Transverse colon (tissue), 4 donors: Measurements from ENCODE around the gene SHLD1. TPM values are rescaled to one million over a fixed set of nuclear protein-coding genes. Genes with fewer than 3 reads are reported as not detected.
A peak's percentile ranks its signal among the peaks of the same experiment; 100 is the strongest.
"Not testable (repeated sequence)": the region's sequence is repeated elsewhere in the genome, so short reads cannot be mapped to it uniquely, and the experiment has no call there.

Experiments used
- DNase-seq: peaks from one replicate; pipeline ENCODE4 v3.0.0-alpha.2; 2019
- H3K27ac ChIP-seq, 4 donors: fragments of 200-600 bp; sonication (generic); 2 replicates each; pipeline ENCODE4 v1.5.1; 2016 to 2018; ENCODE audit warnings: inconsistent platforms in 4 of 4
- H3K27me3 ChIP-seq: fragments of 200-600 bp; sonication (generic); 2 replicates; pipeline ENCODE4 v1.5.1; 2017; ENCODE audit warnings: inconsistent platforms
- H3K36me3 ChIP-seq, 4 donors: fragments of 200-600 bp; sonication (generic); 2 replicates each; pipeline ENCODE4 v1.5.1; 2017 to 2019; ENCODE audit warnings: inconsistent platforms in 4 of 4
- H3K4me1 ChIP-seq, 4 donors: fragments of 200-600 bp; sonication (generic); 2 replicates each; pipeline ENCODE4 v1.5.1; 2017 to 2020; ENCODE audit warnings: inconsistent platforms in 4 of 4
- H3K4me3 ChIP-seq, 4 donors: fragments of 200-600 bp; sonication (generic); 1 replicate in 1 of 4; 2 replicates in 3 of 4; pipeline versions ENCODE4 v1.5.1 to v1.6.1; 2017 to 2019; ENCODE audit warnings: inconsistent platforms in 4 of 4
- H3K9me3 ChIP-seq, 2 donors: fragments of 200-600 bp; sonication (generic); 2 replicates each; pipeline ENCODE4 v1.5.1; 2017 to 2019; ENCODE audit warnings: inconsistent platforms in 2 of 2
- CTCF ChIP-seq, 5 experiments: fragments of 200-600 bp in 3 of 5; fragments of 450-650 bp in 2 of 5; sonication (generic) in 3 of 5; IDR thresholded peaks; 1 replicate in 2 of 5; 2 replicates in 3 of 5; pipeline ENCODE4 v1.5.1; 2016 to 2017; ENCODE audit warnings: antibody characterized with exemption in 5 of 5, inconsistent platforms in 3 of 5, mild to moderate bottlenecking in 2 of 5, moderate library complexity in 1 of 5
- EP300 ChIP-seq: sonication (generic); formaldehyde crosslinking; IDR thresholded peaks from one replicate; pipeline ENCODE4 v1.6.1; 2017; ENCODE audit warnings: antibody characterized with exemption, low read depth
- POLR2A ChIP-seq: fragments of 450-650 bp; IDR thresholded peaks from one replicate; pipeline ENCODE4 v1.6.1; 2016; ENCODE audit warnings: antibody characterized with exemption, mild to moderate bottlenecking, moderate library complexity
- POLR2AphosphoS5 ChIP-seq, 3 donors: sonication (generic); formaldehyde crosslinking; IDR thresholded peaks; one replicate each; pipeline ENCODE4 v1.6.1; 2016; ENCODE audit warnings: antibody characterized with exemption in 3 of 3
- WGBS, 2 donors: methylation state at CpG; one replicate each; pipeline ENCODE4 v1.1.5; 2018; ENCODE audit warnings: low coverage in 1 of 2; 5-methylcytosine and 5-hydroxymethylcytosine counted together
- in situ Hi-C, 4 donors: fragments of 200-750 bp; cut with MboI; loops; one replicate each; pipeline versions ENCODE4 v1.15.0 to v1.15.1; 2017; ENCODE audit warnings: low sequenced_read_pairs in 3 of 4, low pct_ligation_motif_present in 1 of 4, low pct_unique_long_range_greater_than_20kb in 1 of 4
- intact Hi-C: fragments of 100-400 bp; cut with DNase I; formaldehyde crosslinking; loops from one replicate; pipeline ENCODE4 v1.15.1; 2023; ENCODE audit warnings: low total_unique reads
- total RNA-seq, 4 donors: library from RNA; depleted of rRNA; stranded (reverse); fragments of >200 nt; gene quantifications; one replicate each; pipeline ENCODE4 v1.1.0, GENCODE V29; 2016

Gene SHLD1
- total RNA-seq: 10 to 100 TPM in 1 of 4 donors, 1 to 10 TPM in 2, not detected in 1; 3.0 to 43.8 (median 6.8) TPM

DNA sequence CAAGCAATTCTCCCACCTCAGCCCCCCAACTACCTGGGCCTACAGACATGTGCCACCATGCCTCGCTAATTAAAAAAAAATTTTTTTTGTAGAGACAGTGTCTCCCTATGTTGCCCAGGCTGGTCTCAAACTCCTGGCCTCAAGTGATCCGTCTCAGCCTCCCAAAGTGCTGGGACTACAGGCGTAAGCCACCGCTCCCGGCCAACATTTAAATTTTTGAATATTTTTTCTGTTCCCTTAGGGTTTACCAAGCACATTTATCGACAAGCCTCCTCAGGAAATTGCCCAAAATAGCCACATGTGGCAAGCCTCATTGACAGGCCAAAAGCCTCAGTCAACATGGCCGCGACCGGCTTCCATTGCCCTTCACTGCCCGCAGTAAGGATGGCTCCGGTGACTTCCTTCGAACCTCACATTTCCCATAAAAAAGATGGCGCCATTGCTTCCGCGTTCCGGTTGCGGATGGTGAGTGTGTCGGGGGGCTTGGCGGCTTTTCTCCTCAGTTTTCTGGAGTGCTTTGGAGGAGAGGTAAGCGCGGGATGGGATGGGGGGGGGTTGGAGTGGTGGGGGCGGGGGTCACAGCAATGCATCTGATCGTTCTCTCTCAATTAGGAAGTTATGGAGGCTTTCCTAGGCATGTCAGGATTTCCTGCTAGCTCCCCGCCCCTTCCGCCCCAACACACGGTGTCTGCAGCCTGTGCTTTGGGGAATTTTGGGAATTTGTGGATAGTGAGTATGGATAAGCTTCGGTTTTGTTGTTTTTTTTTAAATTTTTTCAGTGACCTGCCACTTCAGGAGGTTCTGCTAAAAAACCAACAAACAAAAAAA is at the start of gene SHLD1:
TSS of gene SHLD1 (plus strand) at position 450 of the 828 bp plus-strand sequence. CDS start 22,465 bp downstream, outside the sequence.
- H3K4me3 ChIP-seq: peak within 1 kb of the TSS; percentile 31 to 79 (median 52)
- intact Hi-C loops (no loop called here), in situ Hi-C loops (no loop called here)
- peak within 1 kb of the TSS; percentile 84 to 90 (median 89) for H3K27ac ChIP-seq
- WGBS, 2 donors: 0 to 16% methylated on average over 6 to 27 of the region's 27 CpGs
- no peaks in the 10 kb centered on the region for H3K27me3 ChIP-seq
- peak; percentile 85 for DNase-seq
- no peaks in the 10 kb centered on the region for H3K36me3 ChIP-seq
- H3K9me3 ChIP-seq: no peaks in the 10 kb centered on the region
- H3K4me1 ChIP-seq: peaks cover 0 to 26% (median 5%) of the 10 kb centered on the region in 4 donors
- TF ChIP-seq POLR2A (no peak), POLR2AphosphoS5 (IDR thresholded peaks at IDR 0.05) (peak; percentile 32 to 66 (median 48))

GRCh38 chr20:5702339-5702738 is 47.9 kb upstream of the SHLD1 start:
- H3K36me3 ChIP-seq, in situ Hi-C loops, H3K27ac ChIP-seq, H3K27me3 ChIP-seq, intact Hi-C loops, DNase-seq, H3K4me1 ChIP-seq, H3K4me3 ChIP-seq, H3K9me3 ChIP-seq: not testable (repeated sequence)
- WGBS, 2 donors: 50 to 67% methylated on average over 2 to 4 of the region's 5 CpGs

GRCh38 chr20:5703681-5704101 is 46.5 kb upstream of the SHLD1 start:
- peak overlapping the region in 1 of 4 donors; percentile 50 for H3K27ac ChIP-seq
- peaks cover 0 to 7% (median 3%) of the 10 kb centered on the region in 4 donors for H3K4me1 ChIP-seq
- no peak overlapping the region for H3K4me3 ChIP-seq
- H3K36me3 ChIP-seq: no peaks in the 10 kb centered on the region
- DNase-seq: no peak
- no peak for TF ChIP-seq POLR2A
- TF ChIP-seq POLR2AphosphoS5 (IDR thresholded peaks at IDR 0.05): no peak
- no peak for TF ChIP-seq CTCF (IDR thresholded peaks at IDR 0.05)
- 32 to 34% methylated on average over 5 of the region's 5 CpGs for WGBS, 2 donors
- intact Hi-C loops: no loop called here
- in situ Hi-C loops: no loop called here
- H3K27me3 ChIP-seq: no peaks in the 10 kb centered on the region
- no peaks in the 10 kb centered on the region for H3K9me3 ChIP-seq

- Histone ChIP-seq H3K4me1 (peaks cover 0 to 7% (median 3%) of the 10 kb centered on the region in 4 donors), H3K4me3 (no peak overlapping the region), H3K27ac (no peak overlapping the region), H3K27me3 (no peaks in the 10 kb centered on the region), H3K9me3 (no peaks in the 10 kb centered on the region), H3K36me3 (no peaks in the 10 kb centered on the region)
- in situ Hi-C loops: no loop called here
- intact Hi-C loops: no loop called here
- 85 to 92% methylated on average over 2 to 6 of the region's 6 CpGs for WGBS, 2 donors
- TF ChIP-seq POLR2A (no peak), CTCF (IDR thresholded peaks at IDR 0.05) (no peak), POLR2AphosphoS5 (IDR thresholded peaks at IDR 0.05) (no peak), EP300 (no peak)
- no peak for DNase-seq
These were observed 44.4 kb upstream of the SHLD1 start for GRCh38 chr20:5705827-5706226.

DNA sequence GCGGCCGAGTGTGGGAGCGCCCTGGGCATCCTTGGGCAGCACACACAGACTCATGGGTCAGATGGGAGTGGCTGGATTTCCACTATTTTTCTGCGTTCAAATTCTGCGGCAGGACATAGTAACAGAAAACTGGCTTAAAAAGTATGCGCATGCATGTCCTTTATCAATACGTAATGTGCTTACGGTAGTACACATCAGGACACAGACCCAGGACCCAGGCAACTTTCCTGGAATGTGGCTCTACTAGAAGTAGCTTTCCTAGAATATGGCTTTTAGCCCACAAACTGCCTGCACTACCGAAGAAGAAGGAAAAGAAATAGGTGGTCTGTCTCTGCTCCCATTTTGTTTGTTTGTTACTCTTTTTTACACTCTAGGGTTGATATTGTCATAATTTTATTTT is 43.4 kb upstream of the SHLD1 start:
- no peaks in the 10 kb centered on the region for H3K9me3 ChIP-seq
- no peak overlapping the region for H3K27ac ChIP-seq
- no peak for TF ChIP-seq EP300
- no peak for TF ChIP-seq POLR2AphosphoS5 (IDR thresholded peaks at IDR 0.05)
- no peak for TF ChIP-seq POLR2A
- H3K36me3 ChIP-seq: no peaks in the 10 kb centered on the region
- intact Hi-C loops: no loop called here
- no peaks in the 10 kb centered on the region for H3K27me3 ChIP-seq
- no peak overlapping the region for H3K4me3 ChIP-seq
- no peak for DNase-seq
- in situ Hi-C loops: no loop called here
- peaks cover 0 to 7% (median 3%) of the 10 kb centered on the region in 4 donors for H3K4me1 ChIP-seq
- 85 to 96% methylated on average over 4 to 9 of the region's 9 CpGs for WGBS, 2 donors
